Measurements from ENCODE around the gene PATZ1.
"Not testable (repeated sequence)": the region's sequence is repeated elsewhere in the genome, so short reads cannot be mapped to it uniquely, and the experiment has no call there.

The PATZ1 gene

GRCh38 chr22:31346255-31346732 lies at the start of gene PATZ1:
Gene PATZ1, minus strand, starts transcription at chr22:31346346. Its CDS starts 744 bp downstream, at chr22:31345602.
- DNase-seq = peak; percentile 17

- DNase-seq = no peak
Measured at GRCh38 chr22:31394326-31394725, 48.2 kb upstream of the PATZ1 start.

DNA sequence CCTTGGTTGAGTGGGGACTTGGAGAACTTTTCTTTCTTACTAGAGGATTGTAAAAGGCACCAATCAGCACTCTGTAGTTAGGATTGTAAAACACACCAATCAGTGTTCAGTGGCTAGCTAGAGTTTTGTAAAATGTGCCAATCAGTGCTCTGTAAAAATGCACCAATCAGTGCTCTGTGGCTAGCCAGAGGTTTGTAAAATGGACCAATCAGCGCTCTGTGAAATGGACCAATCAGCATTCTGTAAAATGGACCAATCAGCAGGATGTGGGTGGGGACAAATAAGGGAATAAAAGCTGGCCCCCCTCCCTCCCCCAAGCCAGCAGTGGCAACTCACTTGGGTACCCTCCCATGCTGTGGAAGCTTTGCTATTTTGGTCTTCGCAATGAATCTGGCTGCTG lies 47.7 kb upstream of the PATZ1 start:
- no peak for DNase-seq

DNA sequence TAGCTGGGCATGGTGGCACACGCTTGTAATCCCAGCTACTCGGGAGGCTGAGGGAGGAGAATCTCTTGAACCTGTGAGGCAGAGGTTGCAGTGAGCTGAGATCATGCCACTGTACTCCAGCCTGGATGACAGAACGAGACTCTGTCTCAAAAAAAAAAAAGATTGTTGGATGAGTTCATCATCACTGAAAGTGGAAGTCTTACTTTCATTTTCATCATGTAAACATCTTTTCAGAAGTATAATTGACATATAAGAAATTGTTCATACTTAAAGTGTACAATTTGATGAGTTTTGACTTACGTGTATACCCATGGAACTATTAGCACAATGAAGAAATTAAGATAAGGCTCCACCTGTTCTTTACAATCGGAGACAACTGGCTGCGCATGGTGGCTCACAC lies 32.5 kb upstream of the PATZ1 start:
- DNase-seq = not testable (repeated sequence)

- peak; percentile 18 for DNase-seq
Measured at GRCh38 chr22:31378123-31378522, 32.0 kb upstream of the PATZ1 start.

DNA sequence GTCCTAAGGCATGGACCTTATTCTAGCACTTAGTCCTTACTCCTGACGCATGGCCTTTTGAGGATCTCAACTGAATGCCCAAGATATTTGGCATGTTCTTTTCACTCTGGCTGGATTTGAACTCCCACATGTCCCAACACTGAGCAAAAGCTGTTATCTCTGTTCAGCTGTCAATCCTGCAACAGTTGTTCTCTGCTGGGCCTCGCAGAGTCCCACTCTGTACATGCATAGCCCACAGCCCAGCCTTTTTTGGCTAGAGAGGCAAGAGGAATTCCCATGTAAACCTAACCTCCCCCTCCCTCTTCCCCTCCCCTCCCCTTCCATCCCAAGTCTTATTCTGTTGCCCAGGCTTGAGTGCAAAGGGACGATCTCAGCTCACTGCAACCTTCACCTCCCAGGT lies 31.5 kb upstream of the PATZ1 start:
- no peak for DNase-seq

- no peak for DNase-seq
Measured at GRCh38 chr22:31367426-31367825, 21.3 kb upstream of the PATZ1 start.

- DNase-seq = no peak
Measured at GRCh38 chr22:31363885-31364465, 17.8 kb upstream of the PATZ1 start.

- no peak for DNase-seq
Measured at GRCh38 chr22:31361743-31362142, 15.6 kb upstream of the PATZ1 start.

- DNase-seq = no peak
Measured at GRCh38 chr22:31360029-31360428, 13.9 kb upstream of the PATZ1 start.

GRCh38 chr22:31354515-31354914 lies 8.4 kb upstream of the PATZ1 start:
- DNase-seq = no peak

DNA sequence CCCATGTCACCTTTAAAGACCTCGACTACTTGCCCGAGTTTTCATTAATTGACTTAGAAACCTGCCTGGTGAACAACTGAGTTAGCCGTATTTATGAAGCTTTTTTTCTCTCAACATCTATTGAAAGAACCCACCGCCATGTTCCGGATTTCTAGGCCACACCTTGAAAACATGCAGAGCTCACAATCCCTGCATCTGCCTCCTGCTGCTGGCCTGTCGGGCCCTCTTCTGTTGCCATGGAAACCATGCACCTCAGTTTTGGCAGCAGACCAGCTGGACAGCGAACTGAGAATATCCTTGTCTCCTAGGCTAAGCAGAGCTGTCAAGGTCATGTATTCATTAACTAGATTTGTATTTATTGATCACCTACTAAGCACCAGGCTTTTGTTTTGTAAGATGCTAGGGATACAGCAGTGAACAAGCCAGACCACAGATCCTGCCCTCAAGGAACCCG lies 4.3 kb upstream of the PATZ1 start:
- DNase-seq = no peak

GRCh38 chr22:31349960-31350359 lies 3.8 kb upstream of the PATZ1 start:
- DNase-seq = no peak

DNA sequence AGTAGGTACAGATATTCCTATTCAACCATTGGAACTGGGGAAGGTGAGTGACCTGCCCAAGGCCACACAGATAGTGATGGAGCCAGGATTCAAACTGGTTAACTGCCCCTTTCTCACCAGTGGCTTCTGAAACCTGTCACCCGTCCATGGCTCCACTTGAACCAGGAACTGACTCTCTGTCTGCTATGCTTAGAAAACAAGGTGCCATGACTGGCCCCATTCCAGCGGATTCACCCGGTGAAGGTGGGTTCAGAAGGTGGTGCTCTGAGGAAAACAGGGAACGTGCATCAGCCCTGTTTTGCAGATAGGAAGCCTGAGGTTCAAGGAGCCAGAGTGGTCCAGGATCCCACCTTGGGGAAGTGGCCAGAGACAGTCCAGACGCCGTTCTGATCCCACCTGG lies 2.6 kb upstream of the PATZ1 start:
- DNase-seq = no peak

- not testable (repeated sequence) for DNase-seq
Measured at GRCh38 chr22:31348009-31348337, 1.8 kb upstream of the PATZ1 start.

DNA sequence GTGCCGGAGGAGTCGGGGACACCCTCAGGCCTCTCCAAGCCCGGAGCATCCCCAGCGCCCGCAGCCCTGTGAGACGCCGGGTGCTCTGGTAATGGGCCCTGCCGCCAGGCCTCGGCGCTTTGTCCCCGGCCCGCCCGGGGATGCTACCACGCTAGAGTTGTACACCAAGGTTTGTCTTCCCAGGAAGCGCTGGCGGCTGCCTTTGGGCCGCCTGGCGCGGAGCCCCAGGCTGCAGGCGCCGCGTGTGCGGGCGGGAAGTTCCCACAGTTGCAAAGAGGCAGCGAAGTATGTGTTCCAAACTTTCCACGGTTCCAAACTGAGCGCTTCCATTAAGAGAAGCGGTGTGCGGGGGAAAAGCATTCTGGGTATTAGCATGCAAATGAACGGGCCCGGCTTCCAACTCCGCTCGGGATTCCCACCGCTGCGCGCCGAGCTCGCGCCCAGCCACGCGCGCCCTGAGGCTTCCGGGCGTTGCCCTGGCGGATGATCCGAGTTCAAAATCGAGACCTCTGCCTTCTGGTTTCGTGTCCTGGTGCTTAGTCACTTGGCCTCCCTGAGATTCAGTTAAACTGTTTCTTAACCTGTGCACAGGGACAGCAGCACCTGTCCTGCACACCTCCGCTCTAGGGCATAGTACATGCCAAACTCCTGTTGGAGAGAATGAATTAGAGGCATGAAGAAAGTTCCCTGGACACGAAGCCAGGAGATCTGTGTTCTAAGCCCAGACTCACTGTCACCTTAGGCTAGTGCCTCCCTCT lies 1.3 kb upstream of the PATZ1 start:
- DNase-seq = peak; percentile 48

GRCh38 chr22:31346733-31347250 lies 646 bp upstream of the PATZ1 start:
- DNase-seq = no peak

DNA sequence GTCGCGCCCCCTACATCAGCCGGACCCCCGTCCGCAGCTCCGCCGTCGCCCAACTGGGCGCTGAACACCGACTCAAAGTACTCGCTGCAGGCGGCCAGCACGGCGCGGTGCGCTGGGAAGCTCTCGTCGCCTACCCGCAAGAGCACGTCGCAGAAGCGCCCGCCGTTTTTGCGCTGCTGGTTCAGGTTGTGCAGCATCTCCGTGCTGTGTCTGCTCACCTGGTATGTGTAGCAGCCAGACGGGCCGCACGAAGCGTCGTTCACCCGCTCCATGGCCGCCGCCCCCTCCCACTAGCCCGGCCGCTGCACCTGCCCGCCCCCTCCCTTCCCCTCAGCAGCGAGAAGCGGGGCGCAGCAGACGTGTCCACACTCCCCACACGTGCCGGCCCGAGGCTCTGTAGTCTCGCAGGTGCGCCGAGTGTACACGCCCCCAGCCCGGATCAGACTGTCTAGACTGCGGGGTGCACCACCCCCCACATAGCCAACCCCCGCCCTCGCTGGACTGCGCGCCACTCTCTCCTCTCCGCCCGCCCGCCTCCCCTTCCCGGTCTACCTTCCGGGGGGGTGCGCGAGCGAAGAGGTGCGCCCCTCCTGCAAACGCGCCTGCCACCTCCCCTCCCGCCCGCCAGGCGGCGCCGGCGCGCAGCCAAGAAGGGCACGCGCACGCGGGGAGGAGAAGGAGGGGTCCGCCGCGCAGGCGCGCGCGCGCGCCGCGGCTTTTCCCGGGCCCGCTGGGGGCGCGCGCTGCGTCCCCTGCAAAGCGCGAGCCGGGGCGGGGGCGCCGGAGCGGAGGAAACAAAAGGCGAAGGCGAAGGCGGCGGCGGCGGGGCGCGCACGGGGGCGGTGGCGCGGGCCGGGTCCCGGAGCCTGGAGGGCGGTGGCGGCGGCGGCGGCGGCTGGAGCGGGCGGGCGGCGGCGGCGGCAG lies 553 bp downstream of the PATZ1 start:
- peak; percentile 86 for DNase-seq

DNA sequence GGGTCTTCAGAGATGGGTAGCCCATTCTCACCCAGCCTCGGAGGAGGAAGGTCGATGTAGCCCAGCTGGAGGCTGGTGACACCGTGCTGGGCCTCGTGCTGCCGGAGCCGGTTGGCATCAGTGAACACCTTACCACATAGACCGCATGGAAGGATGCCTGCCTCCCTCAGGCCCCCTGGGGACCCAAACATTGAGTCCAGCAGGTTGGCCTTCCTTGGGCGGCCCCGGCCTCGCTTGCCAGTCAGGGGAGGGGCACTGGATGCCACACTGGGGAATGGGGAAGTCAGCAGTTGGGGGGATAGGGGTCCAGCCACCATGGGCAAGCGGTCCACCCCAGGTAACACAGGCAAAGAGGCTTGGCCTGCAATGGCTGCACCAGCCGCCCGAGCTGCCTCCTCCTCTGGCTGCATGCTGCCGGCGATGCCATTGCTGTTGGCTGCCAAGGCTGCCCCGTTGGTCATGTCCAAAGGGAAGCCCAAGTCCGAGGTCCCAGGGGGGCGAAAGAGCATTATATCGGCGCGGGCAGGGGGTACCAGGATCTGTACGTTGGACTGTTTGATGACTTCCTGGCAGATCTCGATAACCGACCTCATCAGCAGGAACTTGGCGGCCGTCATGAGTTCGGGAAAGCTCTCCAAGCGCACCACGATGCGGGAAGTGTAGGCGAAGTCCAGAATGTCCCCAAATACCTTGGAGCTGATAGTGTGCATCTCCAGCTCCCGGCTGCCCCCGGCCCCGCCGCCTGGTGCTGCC lies 1.4 kb downstream of the PATZ1 start:
- DNase-seq = no peak

GRCh38 chr22:31344256-31344577 lies 1.9 kb downstream of the PATZ1 start:
- no peak for DNase-seq

- DNase-seq = peak; percentile 13
Measured at GRCh38 chr22:31343235-31344191, 2.6 kb downstream of the PATZ1 start.

All from amniotic stem cell (primary cell).